Measurements from ENCODE around the gene ACBD6.
A peak's percentile ranks its signal among the peaks of the same experiment; 100 is the strongest.

Gene ACBD6

GRCh38 chr1:180370597-180370996, 131.8 kb downstream of the ACBD6 start:
- DNase-seq (ENCODE audit: low spot score) = no peak

- no peak for DNase-seq (ENCODE audit: low spot score)
These were observed 132.2 kb downstream of the ACBD6 start for GRCh38 chr1:180370188-180370587.

- no peak for DNase-seq (ENCODE audit: low spot score)
These were observed 133.3 kb downstream of the ACBD6 start for GRCh38 chr1:180369061-180369460.

GRCh38 chr1:180366371-180367068, 135.9 kb downstream of the ACBD6 start:
- no peak for DNase-seq (ENCODE audit: low spot score)

GRCh38 chr1:180365039-180365438, 137.3 kb downstream of the ACBD6 start:
- peak; percentile 33 for DNase-seq (ENCODE audit: low spot score)

GRCh38 chr1:180363246-180363995, 139.0 kb downstream of the ACBD6 start:
- no peak for DNase-seq (ENCODE audit: low spot score)

GRCh38 chr1:180360333-180361075, 141.9 kb downstream of the ACBD6 start:
- no peak for DNase-seq (ENCODE audit: low spot score)

- DNase-seq (ENCODE audit: low spot score) = peak; percentile 85
These were observed 143.7 kb downstream of the ACBD6 start for GRCh38 chr1:180358649-180359048.

- DNase-seq (ENCODE audit: low spot score) = peak; percentile 77
These were observed 148.4 kb downstream of the ACBD6 start for GRCh38 chr1:180353945-180354344.

- no peak for DNase-seq (ENCODE audit: low spot score)
These were observed 149.8 kb downstream of the ACBD6 start for GRCh38 chr1:180352588-180352987.

- DNase-seq (ENCODE audit: low spot score) = no peak
These were observed 150.4 kb downstream of the ACBD6 start for GRCh38 chr1:180352021-180352420.

- DNase-seq (ENCODE audit: low spot score) = no peak
These were observed 157.2 kb downstream of the ACBD6 start for GRCh38 chr1:180345148-180345547.

- peak; percentile 38 for DNase-seq (ENCODE audit: low spot score)
These were observed 158.2 kb downstream of the ACBD6 start for GRCh38 chr1:180343921-180344769.

- no peak for DNase-seq (ENCODE audit: low spot score)
These were observed 175.3 kb downstream of the ACBD6 start for GRCh38 chr1:180327089-180327488.

GRCh38 chr1:180312926-180313325, 189.5 kb downstream of the ACBD6 start:
- no peak for DNase-seq (ENCODE audit: low spot score)

- DNase-seq (ENCODE audit: low spot score) = no peak
These were observed 191.2 kb downstream of the ACBD6 start for GRCh38 chr1:180311011-180311730.

GRCh38 chr1:180310095-180310494, 192.3 kb downstream of the ACBD6 start:
- no peak for DNase-seq (ENCODE audit: low spot score)

- DNase-seq (ENCODE audit: low spot score) = no peak
These were observed 193.0 kb downstream of the ACBD6 start for GRCh38 chr1:180309338-180309737.

GRCh38 chr1:180301135-180301742, 201.1 kb downstream of the ACBD6 start:
- no peak for DNase-seq (ENCODE audit: low spot score)

- peak; percentile 82 for DNase-seq (ENCODE audit: low spot score)
These were observed 202.7 kb downstream of the ACBD6 start for GRCh38 chr1:180299479-180300221.

All from D341Med (cell line).